ENCODE results near the gene ZNF574.

- no peak for TF ChIP-seq CTCF (conservative IDR thresholded peaks at IDR 0.05; ENCODE audit: low read length)
- no peak for TF ChIP-seq EZH2phosphoT487 (IDR thresholded peaks at IDR 0.05; ENCODE audit: borderline replicate concordance)
Observed at GRCh38 chr19:42122691-42123607, 47.0 kb downstream of the ZNF574 start.

Data from Loucy (cell line).